ENCODE data around the gene MGAT4A. TPM values are rescaled to one million over a fixed set of nuclear protein-coding genes. Genes with fewer than 3 reads are reported as not detected.

Gene MGAT4A
- total RNA-seq, 4 donors from 2014 or later = 20.4 to 59.6 (median 39.8) TPM

DNA sequence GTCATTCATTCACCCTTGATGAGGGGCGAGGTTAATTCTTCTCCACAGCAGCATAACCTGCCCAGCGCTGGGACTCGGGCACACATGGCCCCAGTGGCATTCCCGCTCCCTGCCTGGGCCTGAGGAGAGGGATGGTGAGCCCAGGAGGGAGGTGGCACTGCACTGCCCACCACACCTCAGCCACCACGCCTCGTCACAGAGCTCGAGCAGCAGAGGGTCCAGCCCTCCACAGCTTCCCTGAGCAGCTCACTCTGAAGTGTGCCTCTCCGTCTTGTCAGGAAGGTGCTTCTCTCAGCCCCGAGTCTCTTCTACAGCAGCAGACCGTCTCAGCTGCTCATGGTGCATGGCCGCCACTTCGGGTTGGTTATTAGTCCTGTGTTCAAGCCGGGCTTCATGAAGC lies 157.5 kb downstream of the MGAT4A start:
- H3K36me3 ChIP-seq = peaks cover 13 to 29% of the 10 kb centered on the region in 2 donors

DNA sequence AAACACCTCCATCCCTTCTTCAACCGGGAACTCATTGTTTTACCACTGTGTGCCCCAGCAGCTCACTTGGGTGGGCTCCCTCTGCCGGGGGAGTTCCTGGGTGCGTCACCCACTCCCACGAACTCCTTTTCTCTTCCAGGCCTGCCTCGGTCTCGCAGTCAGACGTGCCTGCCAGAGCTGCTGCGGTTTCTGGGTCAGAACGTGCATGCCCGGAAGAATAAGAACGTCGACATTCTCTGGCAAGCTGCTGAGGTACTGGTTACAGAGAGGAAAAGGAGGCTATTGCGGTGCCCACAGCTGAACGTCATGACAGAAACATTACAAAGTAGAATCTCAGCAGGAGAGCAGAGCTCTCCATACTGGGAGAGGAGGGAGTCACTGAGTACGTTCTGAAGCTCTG lies 158.3 kb downstream of the MGAT4A start:
- Histone ChIP-seq H3K4me3 (replicated peaks in 1 of 3) (no peak overlapping the region), H3K27ac (no peak overlapping the region), H3K4me1 (no peaks in the 10 kb centered on the region), H3K27me3 (no peaks in the 10 kb centered on the region), H3K36me3 (peaks cover 10 to 24% of the 10 kb centered on the region in 2 donors), H3K9me3 (no peaks in the 10 kb centered on the region)
- intact Hi-C loops (cut with DNase I) = loop anchor here (10.0 kb wide), 1 partner anchor 158 kb away; no protein-coding TSS in a partner anchor
- no peak for DNase-seq
- TF ChIP-seq, protein P1, sequence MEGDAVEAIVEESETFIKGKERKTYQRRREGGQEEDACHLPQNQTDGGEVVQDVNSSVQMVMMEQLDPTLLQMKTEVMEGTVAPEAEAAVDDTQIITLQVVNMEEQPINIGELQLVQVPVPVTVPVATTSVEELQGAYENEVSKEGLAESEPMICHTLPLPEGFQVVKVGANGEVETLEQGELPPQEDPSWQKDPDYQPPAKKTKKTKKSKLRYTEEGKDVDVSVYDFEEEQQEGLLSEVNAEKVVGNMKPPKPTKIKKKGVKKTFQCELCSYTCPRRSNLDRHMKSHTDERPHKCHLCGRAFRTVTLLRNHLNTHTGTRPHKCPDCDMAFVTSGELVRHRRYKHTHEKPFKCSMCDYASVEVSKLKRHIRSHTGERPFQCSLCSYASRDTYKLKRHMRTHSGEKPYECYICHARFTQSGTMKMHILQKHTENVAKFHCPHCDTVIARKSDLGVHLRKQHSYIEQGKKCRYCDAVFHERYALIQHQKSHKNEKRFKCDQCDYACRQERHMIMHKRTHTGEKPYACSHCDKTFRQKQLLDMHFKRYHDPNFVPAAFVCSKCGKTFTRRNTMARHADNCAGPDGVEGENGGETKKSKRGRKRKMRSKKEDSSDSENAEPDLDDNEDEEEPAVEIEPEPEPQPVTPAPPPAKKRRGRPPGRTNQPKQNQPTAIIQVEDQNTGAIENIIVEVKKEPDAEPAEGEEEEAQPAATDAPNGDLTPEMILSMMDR (IDR thresholded peaks at IDR 0.05) = no peak
- TF ChIP-seq POLR2A (IDR thresholded peaks at IDR 0.05) = no peak
- 90 to 93% methylated on average over 15 of the region's 15 CpGs for WGBS, 2 donors

More for the DNA sequence above, 157.5 kb downstream of the MGAT4A start:
- H3K4me3 ChIP-seq (replicated peaks in 1 of 3) = no peak overlapping the region
- TF ChIP-seq, protein P1 (IDR thresholded peaks at IDR 0.05) = no peak
- no peak for TF ChIP-seq POLR2A (IDR thresholded peaks at IDR 0.05)
- H3K4me1 ChIP-seq = no peaks in the 10 kb centered on the region
- 91 to 93% methylated on average over 10 to 13 of the region's 13 CpGs for WGBS, 2 donors
- H3K27ac ChIP-seq = no peak overlapping the region
- no peaks in the 10 kb centered on the region for H3K9me3 ChIP-seq
- intact Hi-C loops (cut with DNase I) = loop anchor here (10.0 kb wide), 1 partner anchor 159 kb away; no protein-coding TSS in a partner anchor
- H3K27me3 ChIP-seq = no peaks in the 10 kb centered on the region
- DNase-seq = no peak

DNA sequence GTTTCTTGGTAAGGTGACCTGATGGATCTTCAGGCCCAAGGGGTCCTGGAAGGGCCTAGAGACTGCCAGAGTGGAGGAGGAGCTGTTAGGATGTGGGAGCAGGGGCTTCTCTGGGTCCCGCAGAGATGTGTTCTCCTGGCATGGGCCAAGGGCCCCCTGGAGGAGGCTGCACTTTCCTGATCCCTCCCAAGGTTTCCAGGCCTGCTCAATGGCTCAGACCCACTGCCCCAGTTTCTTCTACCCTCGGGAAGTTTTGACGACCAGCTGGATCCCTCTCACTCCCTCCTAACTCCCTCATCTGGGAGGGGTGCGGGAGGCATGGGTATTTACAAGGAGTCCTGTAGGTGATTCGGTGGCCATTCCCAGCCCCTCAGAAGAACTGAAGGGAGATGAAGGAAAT lies 158.7 kb downstream of the MGAT4A start:
- no peak for DNase-seq
- Histone ChIP-seq H3K36me3 (peaks cover 6 to 20% of the 10 kb centered on the region in 2 donors), H3K4me3 (replicated peaks in 1 of 3) (no peak overlapping the region), H3K4me1 (no peaks in the 10 kb centered on the region), H3K9me3 (no peaks in the 10 kb centered on the region), H3K27me3 (no peaks in the 10 kb centered on the region), H3K27ac (no peak overlapping the region)
- intact Hi-C loops (cut with DNase I) = loop anchor here (10.0 kb wide), 1 partner anchor 157 kb away; no protein-coding TSS in a partner anchor
- TF ChIP-seq, protein P1 (IDR thresholded peaks at IDR 0.05) = no peak
- no peak for TF ChIP-seq POLR2A (IDR thresholded peaks at IDR 0.05)
- WGBS, 2 donors = 80 to 90% methylated on average over 5 of the region's 5 CpGs

DNA sequence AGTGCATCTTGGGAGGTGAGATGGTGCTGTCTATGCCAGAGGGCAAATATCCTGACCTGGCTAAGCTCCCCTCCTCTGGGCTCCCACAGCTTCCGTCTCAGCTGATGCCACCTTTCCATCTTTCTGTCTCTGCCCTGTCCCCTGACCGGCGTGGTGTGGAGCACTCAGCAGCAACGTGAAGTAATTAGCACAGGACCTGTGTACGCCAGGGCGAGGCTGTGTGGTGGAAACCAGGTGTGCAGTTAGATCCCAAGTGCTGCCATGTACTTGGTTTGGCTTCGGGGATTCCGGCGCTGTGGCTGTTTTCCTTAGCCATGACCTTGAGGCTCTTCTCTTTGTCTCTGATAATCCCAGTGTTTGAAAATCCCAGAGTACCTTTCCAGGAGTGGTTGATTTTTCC lies 159.1 kb downstream of the MGAT4A start:
- intact Hi-C loops (cut with DNase I) = loop anchor here (10.0 kb wide), 1 partner anchor 157 kb away; no protein-coding TSS in a partner anchor
- WGBS, 2 donors = 97 to 98% methylated on average over 9 of the region's 9 CpGs

DNA sequence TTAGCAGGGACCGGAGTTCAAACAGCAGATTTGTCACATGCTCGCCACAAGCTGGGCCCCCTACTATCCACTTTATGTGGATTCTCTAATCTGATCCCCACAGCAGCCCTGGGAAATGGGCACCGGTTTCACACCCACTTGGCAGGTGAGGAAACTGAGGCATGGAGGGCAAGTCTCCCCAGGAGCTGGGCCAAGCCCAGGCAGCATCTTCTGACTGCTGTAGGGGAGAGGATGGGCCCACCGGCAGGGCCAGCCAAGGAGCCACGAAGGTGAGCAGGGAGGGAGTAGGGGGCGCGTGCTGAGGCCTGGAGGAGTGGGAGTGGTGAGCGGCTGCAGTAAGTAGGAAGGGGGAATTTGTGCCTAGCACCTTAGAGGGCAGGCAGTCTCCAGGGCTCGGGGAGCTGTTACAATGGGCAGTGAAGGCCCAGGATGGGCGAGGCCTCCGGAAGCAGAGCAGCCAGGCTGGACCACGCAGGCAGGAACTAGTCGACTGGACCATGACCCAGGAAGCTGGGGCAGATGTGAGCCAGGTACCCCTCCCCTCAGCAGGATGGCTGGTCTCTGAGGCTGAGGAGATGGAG lies 159.7 kb downstream of the MGAT4A start:
- Histone ChIP-seq H3K4me3 (replicated peaks in 1 of 3) (no peak overlapping the region), H3K27ac (no peak overlapping the region), H3K9me3 (no peaks in the 10 kb centered on the region), H3K4me1 (no peaks in the 10 kb centered on the region), H3K27me3 (no peaks in the 10 kb centered on the region), H3K36me3 (peaks cover 5 to 21% of the 10 kb centered on the region in 2 donors)
- no peak for DNase-seq
- no peak for TF ChIP-seq POLR2A (IDR thresholded peaks at IDR 0.05)
- TF ChIP-seq, protein P1 (IDR thresholded peaks at IDR 0.05) = no peak
- intact Hi-C loops (cut with DNase I) = loop anchor here (10.0 kb wide), 1 partner anchor 156 kb away; no protein-coding TSS in a partner anchor
- 90 to 95% methylated on average over 13 of the region's 13 CpGs for WGBS, 2 donors

More for the DNA sequence above, 159.1 kb downstream of the MGAT4A start:
- H3K27me3 ChIP-seq = no peaks in the 10 kb centered on the region
- H3K4me1 ChIP-seq = no peaks in the 10 kb centered on the region
- no peaks in the 10 kb centered on the region for H3K9me3 ChIP-seq
- DNase-seq = no peak
- H3K36me3 ChIP-seq = peaks cover 5 to 18% of the 10 kb centered on the region in 2 donors
- no peak overlapping the region for H3K27ac ChIP-seq
- no peak overlapping the region for H3K4me3 ChIP-seq (replicated peaks in 1 of 3)
- TF ChIP-seq POLR2A (IDR thresholded peaks at IDR 0.05) = no peak
- TF ChIP-seq, protein P1 (IDR thresholded peaks at IDR 0.05) = no peak
